Body of pancreas (tissue), 4 donors: ENCODE data around the gene MPG. TPM values are rescaled to one million over a fixed set of nuclear protein-coding genes. Genes with fewer than 3 reads are reported as not detected.

Experiments
- ATAC-seq: fragments of 150-250 bp; one replicate; pipeline ENCODE4 v1.9.1; 2016
- DNase-seq, 4 donors: peaks; one replicate each; pipeline ENCODE4 v3.0.0-alpha.2; 2019
- H3K27ac ChIP-seq, 4 donors: fragments of 200-600 bp; sonication (generic); 1 replicate in 3 of 4; 2 replicates in 1 of 4; pipeline versions ENCODE4 v1.5.1 to v1.6.1; 2016 to 2019; ENCODE audit warnings: mild to moderate bottlenecking in 1 of 4, mixed read lengths in 1 of 4, moderate library complexity in 1 of 4
- H3K27me3 ChIP-seq, 2 donors: fragments of 200-600 bp; sonication (generic); one replicate each; pipeline ENCODE4 v1.6.0; 2016; ENCODE audit warnings: mild to moderate bottlenecking in 1 of 2
- H3K36me3 ChIP-seq, 2 donors: fragments of 200-600 bp; sonication (generic); replicated peaks in 1 of 2; 2 replicates each; pipeline ENCODE4 v1.5.1; 2016; ENCODE audit warnings: low read depth in 2 of 2; ENCODE audit not compliant: insufficient read depth in 1 of 2
- H3K4me1 ChIP-seq: fragments of 200-600 bp; sonication (generic); one replicate; pipeline ENCODE4 v1.6.0; 2016
- H3K4me3 ChIP-seq, 2 donors: fragments of 200-600 bp; sonication (generic); 1 replicate in 1 of 2; 2 replicates in 1 of 2; pipeline ENCODE4 v1.5.1; 2016 to 2019
- H3K9me3 ChIP-seq, 3 donors: fragments of 200-600 bp; sonication (generic); 1 replicate in 2 of 3; 2 replicates in 1 of 3; pipeline ENCODE4 v1.5.1; 2016
- CTCF ChIP-seq, 7 experiments: fragments of 450-650 bp in 4 of 7; fragments of 200-600 bp in 3 of 7; sonication (generic) in 3 of 7; IDR thresholded peaks; one replicate each; pipeline ENCODE4 v1.5.1; 2016 to 2019; ENCODE audit warnings: antibody characterized with exemption in 7 of 7
- POLR2A ChIP-seq, 3 donors: fragments of 450-650 bp; IDR thresholded peaks; one replicate each; pipeline ENCODE4 v1.6.1; 2016; ENCODE audit warnings: antibody characterized with exemption in 3 of 3, mild to moderate bottlenecking in 2 of 3
- WGBS, 2 donors: methylation state at CpG; one replicate each; pipeline ENCODE4 v1.1.5; 2017; 5-methylcytosine and 5-hydroxymethylcytosine counted together
- intact Hi-C: fragments of 100-400 bp; cut with DNase I; formaldehyde crosslinking; loops from one replicate; pipeline ENCODE4 v1.15.1; 2023
- total RNA-seq, 2 donors: library from RNA; depleted of rRNA; stranded (reverse); fragments of >200 nt; gene quantifications; one replicate each; pipeline ENCODE4 v1.1.0, GENCODE V29; 2016

Gene MPG
- total RNA-seq, 2 donors from 2014 or later, result 65.6 to 66.9 TPM

DNA sequence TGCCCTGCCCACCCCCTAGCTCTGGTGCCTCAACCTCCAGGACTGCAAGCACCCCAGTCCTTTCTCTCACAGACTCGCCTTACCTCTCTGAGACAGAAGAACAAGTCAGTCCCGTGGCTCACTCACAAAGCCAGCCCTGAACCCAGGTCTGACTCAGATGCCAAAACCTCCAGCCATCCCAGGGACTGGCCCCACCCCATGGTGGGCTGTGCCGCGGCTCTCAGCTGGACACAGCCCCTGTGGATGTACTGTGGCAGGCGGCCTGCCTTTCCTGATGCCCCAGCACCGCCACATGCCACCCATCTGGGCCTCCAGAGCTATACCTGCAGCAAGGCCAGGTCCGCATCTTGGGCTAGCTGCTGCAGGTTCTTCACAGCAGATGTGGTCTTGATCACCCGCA, 19.8 kb downstream of the MPG start:
- no peak for DNase-seq
- WGBS, 2 donors, result 83 to 88% methylated on average over 4 to 8 of the region's 8 CpGs

DNA sequence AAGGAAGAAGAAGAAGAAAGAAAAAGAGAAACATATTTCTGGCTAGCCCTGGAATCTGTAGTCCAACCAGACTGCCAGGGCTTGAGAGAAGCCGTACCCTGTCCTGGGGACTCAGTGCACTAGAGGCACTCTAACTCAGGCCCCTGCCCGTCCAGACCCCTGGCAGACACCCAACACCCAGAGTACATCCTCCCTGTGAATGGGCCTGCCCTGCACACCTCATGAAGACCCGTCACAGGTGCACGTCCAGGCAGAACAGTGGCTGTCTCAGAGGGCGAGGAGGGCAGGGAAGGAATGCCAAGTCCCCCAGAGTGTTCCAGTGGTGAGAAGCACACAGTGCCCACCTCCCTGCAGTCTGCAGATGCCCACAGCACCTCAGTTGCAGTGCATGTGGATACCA, 23.0 kb downstream of the MPG start:
- intact Hi-C loops, result no loop called here

More for the DNA sequence above, 19.8 kb downstream of the MPG start:
- Histone ChIP-seq H3K27ac (no peak overlapping the region), H3K27me3 (no peaks in the 10 kb centered on the region), H3K4me3 (no peak overlapping the region), H3K36me3 (peaks cover 0 to 1% of the 10 kb centered on the region in 2 donors), H3K9me3 (no peaks in the 10 kb centered on the region), H3K4me1 (peaks cover 3% of the 10 kb centered on the region)
- TF ChIP-seq CTCF (IDR thresholded peaks at IDR 0.05) (no peak), POLR2A (IDR thresholded peaks at IDR 0.05) (no peak)
- intact Hi-C loops, result no loop called here
- ATAC-seq, result no peak

GRCh38 chr16:101586-101985, 23.6 kb downstream of the MPG start:
- 85 to 89% methylated on average over 6 of the region's 6 CpGs for WGBS, 2 donors
- intact Hi-C loops, result no loop called here
- ATAC-seq, result no peak
- no peaks in the 10 kb centered on the region for H3K9me3 ChIP-seq
- H3K27ac ChIP-seq, result peak overlapping the region in 1 of 4 donors; percentile 3
- H3K4me3 ChIP-seq, result no peak overlapping the region
- H3K4me1 ChIP-seq, result peaks cover 15% of the 10 kb centered on the region
- H3K36me3 ChIP-seq, result peaks cover 0 to 1% of the 10 kb centered on the region in 2 donors
- no peak for TF ChIP-seq POLR2A (IDR thresholded peaks at IDR 0.05)
- no peak for TF ChIP-seq CTCF (IDR thresholded peaks at IDR 0.05)
- DNase-seq, result no peak
- no peaks in the 10 kb centered on the region for H3K27me3 ChIP-seq

More for the DNA sequence above, 23.0 kb downstream of the MPG start:
- Histone ChIP-seq H3K9me3 (no peaks in the 10 kb centered on the region), H3K36me3 (peaks cover 0 to 1% of the 10 kb centered on the region in 2 donors), H3K4me3 (no peak overlapping the region), H3K27me3 (no peaks in the 10 kb centered on the region), H3K4me1 (peaks cover 15% of the 10 kb centered on the region), H3K27ac (no peak overlapping the region)
- no peak for ATAC-seq
- TF ChIP-seq POLR2A (IDR thresholded peaks at IDR 0.05) (no peak), CTCF (IDR thresholded peaks at IDR 0.05) (no peak)
- DNase-seq, result no peak
- WGBS, 2 donors, result 83 to 86% methylated on average over 2 to 5 of the region's 5 CpGs

- H3K27ac ChIP-seq, result peak overlapping the region in 1 of 4 donors; percentile 6
Measured at GRCh38 chr16:102060-102855, 24.2 kb downstream of the MPG start.

More at GRCh38 chr16:102060-102855, 24.2 kb downstream of the MPG start:
- H3K4me3 ChIP-seq, result no peak overlapping the region
- intact Hi-C loops, result no loop called here
- 79 to 92% methylated on average over 16 to 19 of the region's 19 CpGs for WGBS, 2 donors
- H3K4me1 ChIP-seq, result peaks cover 12% of the 10 kb centered on the region
- peak in 2 of 4 donors; percentile 25 to 28 for DNase-seq
- no peaks in the 10 kb centered on the region for H3K27me3 ChIP-seq
- peak; percentile 21 for ATAC-seq
- H3K9me3 ChIP-seq, result no peaks in the 10 kb centered on the region
- peaks cover 0 to 1% of the 10 kb centered on the region in 2 donors for H3K36me3 ChIP-seq
- TF ChIP-seq CTCF (IDR thresholded peaks at IDR 0.05) (no peak), POLR2A (IDR thresholded peaks at IDR 0.05) (no peak)
